Activated CD4-positive, CD25-positive, alpha-beta regulatory T cell treated with anti-CD3 and anti-CD28 coated beads, Interleukin-2, amount 50 U/mL, for 24 hours (primary cell): ENCODE results near the gene HLA-DPA1.
A peak's percentile ranks its signal among the peaks of the same experiment; 100 is the strongest.

Experiments
- ATAC-seq, 2 donors: fragments of 150-1000 bp; cut with Tn5 transposase; one replicate each; pipeline ENCODE4 v1.10.0; 2021; ENCODE audit warnings: mild to moderate bottlenecking in 1 of 2, moderate library complexity in 1 of 2

Gene HLA-DPA1

GRCh38 chr6:33014841-33015634 lies 58.4 kb downstream of the HLA-DPA1 start:
- peak; percentile 48 to 57 for ATAC-seq
